MCF 10A (cell line): Measurements from ENCODE around the gene HAND2. TPM values are rescaled to one million over a fixed set of nuclear protein-coding genes. Genes with fewer than 3 reads are reported as not detected.

ENCODE experiments used
- BruUV-seq: library from RNA; stranded (reverse); fragments of 400-500 nt; replicated peaks from 2 replicates; lab custom pipeline; 2021; lab: Mats Ljungman, UMichigan
- CTCF ChIA-PET: fragments of 300-600 bp; sonication (Branson Sonifier 250); formaldehyde crosslinking; extraction: SDS; loops from one replicate; lab custom pipeline; 2021; ENCODE audit warnings: antibody characterized with exemption, inconsistent platforms; lab: Yijun Ruan, JAX
- POLR2A ChIA-PET: fragments of 300-600, 350-650 bp; sonication (Branson Sonifier 250); formaldehyde crosslinking; extraction: SDS; loops from one replicate; lab custom pipeline; 2020; ENCODE audit warnings: antibody characterized with exemption, inconsistent platforms; lab: Yijun Ruan, JAX
- DNase-seq: peaks from one replicate; pipeline ENCODE4 v3.0.0-alpha.2; 2018; ENCODE audit not compliant: unreplicated experiment
- H3K27ac Mint-ChIP-seq: one replicate; pipeline ENCODE4 v1.8.0; 2022; ENCODE audit warnings: mild to moderate bottlenecking, low read depth, mixed read lengths; ENCODE audit not compliant: unreplicated experiment
- H3K27me3 Mint-ChIP-seq: one replicate; pipeline ENCODE4 v1.8.0; 2022; ENCODE audit warnings: mixed read lengths; ENCODE audit not compliant: insufficient read depth, unreplicated experiment
- H3K36me3 Mint-ChIP-seq: one replicate; pipeline ENCODE4 v1.8.0; 2022; ENCODE audit warnings: mild to moderate bottlenecking, moderate library complexity, mixed read lengths; ENCODE audit not compliant: insufficient read depth, unreplicated experiment
- H3K4me1 Mint-ChIP-seq: one replicate; pipeline ENCODE4 v1.8.0; 2022; ENCODE audit warnings: mixed read lengths; ENCODE audit not compliant: insufficient read depth, unreplicated experiment
- H3K4me3 Mint-ChIP-seq: one replicate; pipeline ENCODE4 v1.8.0; 2022; ENCODE audit warnings: mild to moderate bottlenecking, moderate library complexity, mixed read lengths; ENCODE audit not compliant: unreplicated experiment
- H3K9me3 Mint-ChIP-seq: one replicate; pipeline ENCODE4 v1.8.0; 2022; ENCODE audit warnings: mixed read lengths; ENCODE audit not compliant: unreplicated experiment
- intact Hi-C: fragments of 100-400 bp; cut with micrococcal nuclease; formaldehyde crosslinking; loops from 2 replicates; pipeline ENCODE4 v1.14.1; 2022
- total RNA-seq: library from RNA; stranded (reverse); gene quantifications from 2 replicates; pipeline ENCODE4 v1.2.3, GENCODE V29; 2022
- TF ChIP-seq, protein P1 (sequence below): fragments of 200-600 bp; IDR thresholded peaks from one replicate; pipeline ENCODE4 v1.8.0; 2022; ENCODE audit warnings: antibody characterized with exemption, mild to moderate bottlenecking; ENCODE audit not compliant: unreplicated experiment

HAND2 gene
- total RNA-seq, 1 experiment from 2014 or later, result not detected

DNA sequence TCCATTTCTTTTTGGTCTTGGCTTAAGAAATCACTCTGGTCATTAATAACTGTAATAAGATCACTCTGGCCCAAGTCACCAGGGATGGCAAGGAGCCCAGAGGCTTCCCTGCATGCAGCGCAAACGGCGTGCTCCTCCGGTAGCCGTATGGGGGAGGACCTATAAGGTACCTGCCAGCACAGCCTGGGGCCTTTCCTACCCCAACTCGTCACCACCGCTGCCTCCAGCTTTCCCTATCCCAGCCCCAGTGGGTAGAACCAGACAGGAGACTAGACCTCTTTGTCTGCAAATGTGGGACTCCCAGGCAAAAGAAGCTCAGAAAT, 25.9 kb downstream of the HAND2 start:
- no peaks in the 10 kb centered on the region for H3K9me3 Mint-ChIP-seq
- DNase-seq, result no peak
- no peaks in the 10 kb centered on the region for H3K4me1 Mint-ChIP-seq
- no peak overlapping the region for H3K4me3 Mint-ChIP-seq
- ChIA-PET CTCF (interaction anchor here (1.0 to 3.6 kb wide), 6 partner anchors 8 to 653 kb away, joined by 5 to 24 read pairs (median 10); no protein-coding TSS in a partner anchor), POLR2A (no interaction called here)
- BruUV-seq, result no TSS peak
- no peaks in the 10 kb centered on the region for H3K27me3 Mint-ChIP-seq
- TF ChIP-seq, protein P1, sequence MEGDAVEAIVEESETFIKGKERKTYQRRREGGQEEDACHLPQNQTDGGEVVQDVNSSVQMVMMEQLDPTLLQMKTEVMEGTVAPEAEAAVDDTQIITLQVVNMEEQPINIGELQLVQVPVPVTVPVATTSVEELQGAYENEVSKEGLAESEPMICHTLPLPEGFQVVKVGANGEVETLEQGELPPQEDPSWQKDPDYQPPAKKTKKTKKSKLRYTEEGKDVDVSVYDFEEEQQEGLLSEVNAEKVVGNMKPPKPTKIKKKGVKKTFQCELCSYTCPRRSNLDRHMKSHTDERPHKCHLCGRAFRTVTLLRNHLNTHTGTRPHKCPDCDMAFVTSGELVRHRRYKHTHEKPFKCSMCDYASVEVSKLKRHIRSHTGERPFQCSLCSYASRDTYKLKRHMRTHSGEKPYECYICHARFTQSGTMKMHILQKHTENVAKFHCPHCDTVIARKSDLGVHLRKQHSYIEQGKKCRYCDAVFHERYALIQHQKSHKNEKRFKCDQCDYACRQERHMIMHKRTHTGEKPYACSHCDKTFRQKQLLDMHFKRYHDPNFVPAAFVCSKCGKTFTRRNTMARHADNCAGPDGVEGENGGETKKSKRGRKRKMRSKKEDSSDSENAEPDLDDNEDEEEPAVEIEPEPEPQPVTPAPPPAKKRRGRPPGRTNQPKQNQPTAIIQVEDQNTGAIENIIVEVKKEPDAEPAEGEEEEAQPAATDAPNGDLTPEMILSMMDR, result no peak
- no peak overlapping the region for H3K27ac Mint-ChIP-seq
- intact Hi-C loops, result loop anchor here (10.0 kb wide), 1 partner anchor 811 kb away; no protein-coding TSS in a partner anchor
- H3K36me3 Mint-ChIP-seq, result no peaks in the 10 kb centered on the region

DNA sequence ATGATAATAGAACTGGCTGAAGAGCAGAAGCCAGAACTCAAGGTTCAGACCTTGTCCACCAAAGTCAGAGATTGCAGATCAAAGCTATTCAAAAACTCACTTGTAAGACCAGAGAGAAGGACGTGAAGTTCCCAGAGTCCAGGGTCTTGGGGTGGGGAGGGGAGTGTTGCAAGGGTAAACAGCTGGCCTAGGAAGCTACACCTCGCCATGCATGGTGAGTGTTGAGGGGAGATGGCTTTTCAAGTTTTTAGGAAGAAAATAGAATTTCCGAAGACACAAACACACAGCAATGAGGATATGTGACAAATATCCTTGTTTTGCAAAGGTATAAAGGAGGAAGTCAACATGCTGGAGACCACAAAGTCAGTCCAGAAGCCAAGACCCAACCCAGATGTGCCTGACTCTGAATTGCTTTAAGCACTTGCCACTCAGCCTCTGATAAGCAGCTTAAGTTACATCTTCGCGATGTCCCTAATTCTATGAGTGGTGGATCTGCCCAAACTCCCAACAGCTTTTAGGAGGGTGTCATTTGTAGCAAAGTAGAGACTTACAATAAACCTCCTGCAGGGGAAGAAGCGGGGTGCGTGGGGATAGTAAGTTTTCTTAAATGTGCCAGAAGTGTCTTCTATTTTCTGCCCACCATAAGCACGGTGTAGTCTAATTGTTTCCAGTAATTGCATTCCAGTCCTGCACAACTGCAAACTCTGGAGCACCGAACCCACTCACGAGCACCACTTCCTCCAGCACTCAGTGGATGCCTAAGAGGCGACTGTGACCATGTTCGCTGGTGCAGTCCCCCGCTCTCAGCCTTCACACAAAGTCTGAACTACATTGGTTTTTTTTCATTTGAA, 26.5 kb downstream of the HAND2 start:
- no peaks in the 10 kb centered on the region for H3K36me3 Mint-ChIP-seq
- ChIA-PET POLR2A (no interaction called here), CTCF (interaction anchor here (0.6 to 3.6 kb wide), 9 partner anchors 9 to 1236 kb away, joined by 3 to 21 read pairs (median 5); no protein-coding TSS in a partner anchor)
- no TSS peak for BruUV-seq
- no peak for DNase-seq
- no peak overlapping the region for H3K4me3 Mint-ChIP-seq
- no peaks in the 10 kb centered on the region for H3K27me3 Mint-ChIP-seq
- no peaks in the 10 kb centered on the region for H3K9me3 Mint-ChIP-seq
- no peak overlapping the region for H3K27ac Mint-ChIP-seq
- TF ChIP-seq, protein P1, result no peak
- intact Hi-C loops, result loop anchor here (10.0 kb wide), 1 partner anchor 811 kb away; no protein-coding TSS in a partner anchor
- no peaks in the 10 kb centered on the region for H3K4me1 Mint-ChIP-seq

DNA sequence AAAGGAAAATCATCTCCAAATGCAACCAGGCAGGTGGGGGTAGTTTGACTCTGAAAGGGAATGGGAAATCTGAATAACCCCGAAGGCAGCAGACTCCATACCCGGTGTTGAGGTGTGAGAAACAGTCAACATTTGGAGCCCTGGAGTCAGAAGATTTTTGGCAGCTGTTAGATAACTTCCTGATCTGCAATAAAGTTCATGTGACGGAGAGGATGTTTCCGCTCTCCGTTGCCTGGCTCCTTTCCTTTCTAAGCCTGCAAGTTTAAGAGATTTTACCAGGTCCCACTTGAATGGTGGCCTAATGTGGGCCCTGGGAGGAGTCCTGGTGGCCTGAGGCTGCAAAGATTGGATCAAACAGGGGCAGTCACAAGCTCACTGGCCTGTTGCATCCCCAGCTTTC, 27.7 kb downstream of the HAND2 start:
- BruUV-seq, result no TSS peak
- no peak overlapping the region for H3K27ac Mint-ChIP-seq
- no peak overlapping the region for H3K4me3 Mint-ChIP-seq
- intact Hi-C loops, result loop anchor here (10.0 kb wide), 1 partner anchor 813 kb away; no protein-coding TSS in a partner anchor
- H3K36me3 Mint-ChIP-seq, result no peaks in the 10 kb centered on the region
- ChIA-PET CTCF (interaction anchor here (1.8 to 1.9 kb wide), 2 partner anchors 8 to 489 kb away, joined by 7 to 8 read pairs; no protein-coding TSS in a partner anchor), POLR2A (no interaction called here)
- TF ChIP-seq, protein P1, result no peak
- H3K4me1 Mint-ChIP-seq, result no peaks in the 10 kb centered on the region
- no peak for DNase-seq
- no peaks in the 10 kb centered on the region for H3K9me3 Mint-ChIP-seq
- no peaks in the 10 kb centered on the region for H3K27me3 Mint-ChIP-seq

DNA sequence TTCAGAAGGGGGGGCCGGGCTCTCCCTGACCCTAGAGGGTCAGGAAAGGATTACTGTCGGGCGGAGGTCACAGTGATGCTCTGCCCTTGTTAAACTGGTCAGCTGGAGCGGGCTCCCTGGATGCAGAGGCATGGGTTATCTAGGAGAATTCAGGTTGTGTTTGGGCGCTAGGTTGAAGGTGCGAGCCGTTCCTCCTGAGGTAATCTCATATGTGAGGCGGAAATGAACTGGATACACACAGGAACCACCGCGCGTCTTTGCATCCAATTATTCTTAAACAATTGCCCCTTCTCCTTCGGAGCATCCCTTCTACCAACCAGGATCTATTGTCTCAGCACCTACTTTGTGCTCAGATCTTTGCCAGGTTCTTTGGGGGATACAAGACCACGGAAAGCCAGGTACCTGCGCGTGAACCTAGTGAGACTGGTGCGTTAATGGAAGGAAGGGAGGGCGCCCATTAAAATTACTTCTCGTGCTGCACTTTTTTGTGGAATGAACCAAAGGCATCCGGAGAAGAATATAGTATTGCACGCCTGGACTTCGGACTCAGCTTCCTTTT, 28.4 kb downstream of the HAND2 start:
- no peaks in the 10 kb centered on the region for H3K36me3 Mint-ChIP-seq
- no peaks in the 10 kb centered on the region for H3K27me3 Mint-ChIP-seq
- no TSS peak for BruUV-seq
- CTCF ChIA-PET, result no interaction called here
- TF ChIP-seq, protein P1, result no peak
- DNase-seq, result no peak
- H3K27ac Mint-ChIP-seq, result no peak overlapping the region
- intact Hi-C loops, result loop anchor here (10.0 kb wide), 1 partner anchor 813 kb away; no protein-coding TSS in a partner anchor
- no peaks in the 10 kb centered on the region for H3K4me1 Mint-ChIP-seq
- no peak overlapping the region for H3K4me3 Mint-ChIP-seq
- POLR2A ChIA-PET, result no interaction called here
- no peaks in the 10 kb centered on the region for H3K9me3 Mint-ChIP-seq
